ENCODE data around the gene SOWAHC. TPM values are rescaled to one million over a fixed set of nuclear protein-coding genes. Genes with fewer than 3 reads are reported as not detected.

The SOWAHC gene
- total RNA-seq, 1 experiment from 2014 or later, result 13.1 TPM

DNA sequence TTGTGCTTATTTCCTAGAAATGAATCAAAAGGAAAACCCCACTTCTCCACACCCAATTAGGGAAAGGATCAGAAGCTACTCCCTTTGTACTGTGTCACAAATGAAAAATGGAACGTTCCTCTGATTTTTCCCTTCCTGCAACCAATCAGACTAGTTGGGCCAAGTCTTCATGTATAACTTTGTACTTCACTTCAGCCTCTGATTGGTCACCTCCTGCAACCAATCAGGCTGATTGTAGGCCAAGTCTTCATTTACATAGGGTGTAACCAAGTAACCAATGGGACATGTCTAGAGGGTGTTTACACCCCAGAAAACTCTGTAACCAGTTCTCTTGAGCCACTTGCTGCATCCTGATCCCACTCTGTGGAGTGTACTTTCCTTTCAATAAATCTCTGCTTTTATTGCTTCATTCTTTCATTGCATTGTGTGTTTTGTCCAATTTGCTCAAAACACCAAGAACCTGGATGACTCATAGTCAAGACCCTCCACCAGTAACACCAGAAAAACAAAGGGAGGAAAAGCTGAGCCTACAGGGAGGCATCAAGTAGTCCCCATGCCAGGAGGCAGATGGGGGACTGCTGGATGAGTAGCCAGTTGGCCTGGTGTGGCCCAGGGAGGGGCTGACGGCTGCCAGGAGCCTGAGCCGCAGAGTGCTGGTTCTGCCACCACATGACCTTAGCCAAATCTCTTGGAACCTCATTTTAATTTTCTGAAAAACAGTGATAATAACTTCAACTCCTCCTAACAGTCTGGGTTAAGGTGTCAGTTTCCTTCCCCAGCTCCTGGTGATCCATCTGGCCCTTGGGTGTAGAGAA, 46.1 kb downstream of the SOWAHC start:
- H3K27me3 ChIP-seq (replicated peaks; ENCODE audit: insufficient read depth, low read depth, low read length, poor library complexity), result no peaks in the 10 kb centered on the region
- CTCF ChIA-PET, result no interaction called here
- no peak overlapping the region for H3K27ac ChIP-seq (ENCODE audit: low read depth, low read length, poor library complexity, severe bottlenecking)
- no peak for TF ChIP-seq CTCF (conservative IDR thresholded peaks at IDR 0.05; ENCODE audit: low read depth, low read length)
- TF ChIP-seq EZH2 (IDR thresholded peaks at IDR 0.05; ENCODE audit: borderline replicate concordance, low read depth, low read length, poor library complexity, severe bottlenecking), result no peak
- H3K4me3 ChIP-seq (ENCODE audit: low read depth, low read length, poor library complexity, severe bottlenecking), result no peak overlapping the region
- H3K4me1 ChIP-seq (ENCODE audit: insufficient read depth, low read length, poor library complexity, severe bottlenecking), result no peaks in the 10 kb centered on the region
- BruUV-seq (replicated peaks), result no TSS peak
- POLR2A ChIA-PET (ENCODE audit: low non-redundant PET), result no interaction called here
- no peaks in the 10 kb centered on the region for H3K9me3 ChIP-seq (ENCODE audit: low read depth, low read length, poor library complexity, severe bottlenecking)
- intact Hi-C loops (cut with micrococcal nuclease; ENCODE audit: unreplicated experiment), result no loop called here
- DNase-seq (ENCODE audit: low spot score), result peak; percentile 31
- no peaks in the 10 kb centered on the region for H3K36me3 ChIP-seq (ENCODE audit: insufficient read depth, low read length, poor library complexity, severe bottlenecking)

GRCh38 chr2:109662889-109663288, 48.7 kb downstream of the SOWAHC start:
- intact Hi-C loops (cut with micrococcal nuclease; ENCODE audit: unreplicated experiment), result no loop called here
- DNase-seq (ENCODE audit: low spot score), result no peak
- Histone ChIP-seq H3K27me3 (replicated peaks; ENCODE audit: insufficient read depth, low read depth, low read length, poor library complexity) (no peaks in the 10 kb centered on the region), H3K4me1 (ENCODE audit: insufficient read depth, low read length, poor library complexity, severe bottlenecking) (no peaks in the 10 kb centered on the region), H3K4me3 (ENCODE audit: low read depth, low read length, poor library complexity, severe bottlenecking) (no peak overlapping the region), H3K27ac (ENCODE audit: low read depth, low read length, poor library complexity, severe bottlenecking) (no peak overlapping the region), H3K9me3 (ENCODE audit: low read depth, low read length, poor library complexity, severe bottlenecking) (no peaks in the 10 kb centered on the region), H3K36me3 (ENCODE audit: insufficient read depth, low read length, poor library complexity, severe bottlenecking) (no peaks in the 10 kb centered on the region)
- TF ChIP-seq CTCF (conservative IDR thresholded peaks at IDR 0.05; ENCODE audit: low read depth, low read length), result no peak
- CTCF ChIA-PET, result no interaction called here
- no TSS peak for BruUV-seq (replicated peaks)
- POLR2A ChIA-PET (ENCODE audit: low non-redundant PET), result no interaction called here

GRCh38 chr2:109663721-109664120, 49.6 kb downstream of the SOWAHC start:
- Histone ChIP-seq H3K36me3 (ENCODE audit: insufficient read depth, low read length, poor library complexity, severe bottlenecking) (no peaks in the 10 kb centered on the region), H3K4me1 (ENCODE audit: insufficient read depth, low read length, poor library complexity, severe bottlenecking) (no peaks in the 10 kb centered on the region), H3K4me3 (ENCODE audit: low read depth, low read length, poor library complexity, severe bottlenecking) (no peak overlapping the region), H3K27me3 (replicated peaks; ENCODE audit: insufficient read depth, low read depth, low read length, poor library complexity) (no peaks in the 10 kb centered on the region), H3K9me3 (ENCODE audit: low read depth, low read length, poor library complexity, severe bottlenecking) (no peaks in the 10 kb centered on the region), H3K27ac (ENCODE audit: low read depth, low read length, poor library complexity, severe bottlenecking) (no peak overlapping the region)
- TF ChIP-seq EZH2 (IDR thresholded peaks at IDR 0.05; ENCODE audit: borderline replicate concordance, low read depth, low read length, poor library complexity, severe bottlenecking) (no peak), CTCF (conservative IDR thresholded peaks at IDR 0.05; ENCODE audit: low read depth, low read length) (no peak)
- DNase-seq (ENCODE audit: low spot score), result peak; percentile 32
- ChIA-PET POLR2A (ENCODE audit: low non-redundant PET) (no interaction called here), CTCF (no interaction called here)
- BruUV-seq (replicated peaks), result no TSS peak
- intact Hi-C loops (cut with micrococcal nuclease; ENCODE audit: unreplicated experiment), result no loop called here

Data from A673 (cell line).